GM19193 (cell line): ENCODE results near the gene ALDH4A1.

Source experiments
- POLR2A ChIP-seq: IDR thresholded peaks from 4 replicates; pipeline ENCODE4 v1.6.1; 2011; ENCODE audit not compliant: insufficient read depth, insufficient read length; ENCODE audit errors: extremely low read depth

The ALDH4A1 gene

DNA sequence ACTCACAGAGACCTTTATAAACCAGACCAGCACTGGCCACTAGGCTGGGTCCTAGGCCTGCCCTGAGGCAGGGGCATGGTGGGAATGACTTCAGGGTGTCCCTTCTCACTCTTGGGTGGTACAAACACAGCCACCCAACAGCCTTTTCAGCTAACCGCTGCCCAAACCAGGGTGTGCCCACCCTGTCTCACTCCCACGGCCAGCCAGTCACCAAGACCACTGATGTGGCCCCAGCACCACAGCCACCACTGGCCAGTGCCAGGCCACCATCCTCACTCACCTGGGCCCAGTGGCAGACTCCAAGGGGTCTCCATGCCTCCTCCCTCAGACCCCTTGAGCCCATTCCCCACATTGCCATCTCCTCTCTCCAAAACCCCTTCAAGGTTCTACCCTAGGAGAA lies 70.7 kb downstream of the ALDH4A1 start:
- no peak for TF ChIP-seq POLR2A

DNA sequence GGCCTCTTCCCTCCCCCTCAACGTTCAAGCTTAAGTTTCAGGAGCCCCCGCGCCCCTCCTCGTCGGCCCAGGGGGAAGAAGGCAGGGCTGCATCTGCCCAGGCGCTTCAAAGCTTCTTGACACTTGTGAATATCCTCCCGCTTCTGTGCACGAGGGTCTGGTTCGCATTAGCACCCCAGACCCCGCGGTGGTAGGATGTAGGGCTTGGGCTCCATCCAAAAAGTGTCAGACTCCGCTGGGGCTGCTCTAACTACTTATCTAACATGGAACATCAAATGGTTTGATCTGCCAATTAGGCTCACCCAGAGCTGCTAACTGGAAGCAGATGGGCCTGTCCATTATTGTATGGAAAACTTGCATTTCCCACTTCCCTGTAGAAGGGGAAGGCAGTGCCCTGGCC lies 71.8 kb downstream of the ALDH4A1 start:
- no peak for TF ChIP-seq POLR2A

DNA sequence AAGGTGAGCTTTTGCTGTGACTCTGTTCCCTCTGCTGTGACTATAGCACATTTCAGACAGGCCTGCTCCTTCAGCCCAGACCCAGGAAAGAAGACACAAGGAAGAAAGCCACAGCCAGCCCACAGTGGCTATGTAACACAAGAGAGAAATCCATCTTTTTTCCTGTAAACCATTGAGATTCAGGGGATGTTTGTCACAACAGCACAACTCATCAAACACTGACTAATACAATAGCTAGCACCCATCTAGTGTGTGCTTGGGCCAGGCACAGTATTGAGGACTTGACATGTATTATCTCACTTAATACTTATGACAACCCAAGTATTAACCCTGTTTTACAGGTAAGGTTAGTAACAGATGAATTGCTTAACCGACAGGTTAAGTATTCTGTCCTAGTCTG lies 72.7 kb downstream of the ALDH4A1 start:
- no peak for TF ChIP-seq POLR2A

DNA sequence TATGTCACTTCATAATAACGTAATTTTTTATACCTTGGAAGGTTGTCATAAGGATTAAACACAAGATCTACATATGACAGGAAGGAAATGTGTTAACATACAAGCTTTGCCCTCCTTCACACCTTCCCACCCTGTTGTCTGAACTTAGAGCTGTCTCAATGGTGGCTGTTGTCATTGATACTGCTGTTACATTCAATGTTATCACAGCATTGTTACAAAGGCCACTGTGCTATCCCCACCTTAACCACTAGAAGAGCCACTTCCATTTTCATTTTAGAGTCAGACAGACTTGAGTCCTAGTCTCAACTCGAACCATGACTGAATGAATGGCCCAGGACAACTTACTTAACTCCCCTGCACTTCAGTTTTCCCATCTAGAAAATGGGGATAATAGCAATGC lies 74.1 kb downstream of the ALDH4A1 start:
- TF ChIP-seq POLR2A, result no peak

DNA sequence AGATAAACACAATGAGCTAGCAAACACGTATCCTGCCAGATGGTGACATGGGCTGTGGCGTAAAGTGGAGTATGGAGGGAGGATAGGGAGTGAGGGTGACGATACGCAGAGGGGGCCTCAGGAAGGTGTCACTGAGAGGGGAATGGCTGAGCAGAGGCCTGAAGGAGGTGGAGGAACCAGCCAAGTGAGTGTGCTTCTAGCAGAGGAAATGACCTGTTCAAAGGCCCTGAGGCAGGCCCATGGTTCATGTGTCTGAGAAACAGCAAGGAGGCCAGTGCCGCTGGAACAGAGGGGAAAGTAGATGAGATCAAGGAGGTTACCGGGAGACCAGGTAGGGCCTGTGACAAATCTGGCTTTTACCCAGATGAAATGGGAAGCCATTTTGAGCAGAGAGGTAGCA lies 78.9 kb downstream of the ALDH4A1 start:
- no peak for TF ChIP-seq POLR2A
